Panc1 (cell line): ENCODE measurements around the gene PSMD13. TPM values are rescaled to one million over a fixed set of nuclear protein-coding genes. Genes with fewer than 3 reads are reported as not detected.

Experiments used
- ATAC-seq: fragments of 200-7000 bp; cut with Tn5 transposase; 2 replicates; pipeline ENCODE4 v1.9.1; 2020; ENCODE audit warnings: mild to moderate bottlenecking, moderate library complexity
- BruUV-seq: library from RNA; stranded (reverse); fragments of 400-500 nt; replicated peaks from 2 replicates; lab custom pipeline; 2021; lab: Mats Ljungman, UMichigan
- CTCF ChIA-PET: fragments of 300-600 bp; sonication (Branson Sonifier 250); formaldehyde crosslinking; loops from one replicate; lab custom pipeline; 2022; ENCODE audit warnings: antibody characterized with exemption; lab: Charles Lee
- POLR2A ChIA-PET: fragments of 300-600 bp; sonication (Branson Sonifier 250); formaldehyde crosslinking; loops from one replicate; lab custom pipeline; 2022; ENCODE audit warnings: antibody characterized with exemption; lab: Charles Lee
- DNase-seq: peaks from one replicate; pipeline ENCODE4 v3.0.0-alpha.2; 2010; ENCODE audit warnings: low read depth, low spot score
- H3K27ac ChIP-seq: 2 replicates; pipeline ENCODE4 v1.5.1; 2011; ENCODE audit warnings: mild to moderate bottlenecking, low read length, inconsistent platforms
- H3K27me3 ChIP-seq: fragments of 200-500 bp; sonication (Bioruptor generic); 2 replicates; pipeline ENCODE4 v1.6.0; 2014; ENCODE audit warnings: low read length, inconsistent platforms; ENCODE audit not compliant: control insufficient read depth, insufficient read depth
- H3K36me3 ChIP-seq: fragments of 200-500 bp; sonication (Bioruptor generic); 2 replicates; pipeline ENCODE4 v1.5.1; 2014; ENCODE audit warnings: inconsistent platforms, mild to moderate bottlenecking, low read length, moderate library complexity; ENCODE audit not compliant: control insufficient read depth, insufficient read depth
- H3K4me1 ChIP-seq: 2 replicates; pipeline ENCODE4 v1.5.1; 2011; ENCODE audit warnings: inconsistent platforms, mild to moderate bottlenecking, low read length, moderate library complexity; ENCODE audit not compliant: control insufficient read depth, insufficient read depth
- H3K4me3 ChIP-seq, 2 experiments: 2 replicates each; pipeline ENCODE4 v1.5.1; 2011 to 2012; ENCODE audit warnings: low read depth in 2 of 2, low read length in 2 of 2, mild to moderate bottlenecking in 2 of 2, inconsistent platforms in 1 of 2, moderate library complexity in 1 of 2
- H3K9me3 ChIP-seq: fragments of 200-500 bp; sonication (Bioruptor generic); 2 replicates; pipeline ENCODE4 v1.5.1; 2014; ENCODE audit warnings: low read depth, mild to moderate bottlenecking, inconsistent platforms, low read length, moderate library complexity; ENCODE audit not compliant: control insufficient read depth, insufficient read depth
- CTCF ChIP-seq: fragments of 450-650 bp; IDR thresholded peaks from 2 replicates; pipeline ENCODE4 v1.5.1; 2017; ENCODE audit warnings: mild to moderate bottlenecking
- POLR2AphosphoS5 ChIP-seq: IDR thresholded peaks from 2 replicates; pipeline ENCODE4 v1.6.1; 2012; ENCODE audit warnings: mild to moderate bottlenecking, low read depth, low read length, moderate library complexity
- REST ChIP-seq, 2 experiments: IDR thresholded peaks; 2 replicates each; pipeline ENCODE4 v1.6.1; 2011 to 2012; ENCODE audit warnings: low read depth in 2 of 2, control low read depth in 1 of 2, low read length in 1 of 2, mild to moderate bottlenecking in 1 of 2, moderate library complexity in 1 of 2; ENCODE audit not compliant: insufficient read depth in 1 of 2
- SIN3A ChIP-seq: IDR thresholded peaks from 2 replicates; pipeline ENCODE4 v1.6.1; 2012; ENCODE audit warnings: low read depth, mild to moderate bottlenecking, low read length, moderate library complexity, borderline replicate concordance; ENCODE audit not compliant: insufficient read depth
- TCF7L2 ChIP-seq: IDR thresholded peaks from 2 replicates; pipeline ENCODE4 v1.6.1; 2011; ENCODE audit warnings: mild to moderate bottlenecking, low read depth, low read length, inconsistent platforms
- in situ Hi-C: cut with HindIII; loops from 2 replicates; pipeline ENCODE4 v1.10.0; 2016; ENCODE audit warnings: low sequenced_read_pairs, low pct_unique_long_range_greater_than_20kb
- intact Hi-C: fragments of 100-400 bp; cut with micrococcal nuclease; formaldehyde crosslinking; loops from one replicate; pipeline ENCODE4 v1.10.0; 2022; ENCODE audit not compliant: unreplicated experiment
- total RNA-seq: library from RNA; stranded (reverse); gene quantifications from one replicate; pipeline ENCODE4 v1.2.1, GENCODE V29; 2021; ENCODE audit not compliant: unreplicated experiment

PSMD13 gene
- total RNA-seq, 1 experiment from 2014 or later, result 271 TPM

- TF ChIP-seq SIN3A, result no peak
- no peak for TF ChIP-seq POLR2AphosphoS5
- no peak for TF ChIP-seq TCF7L2
- TF ChIP-seq CTCF, result no peak
- no peak for TF ChIP-seq REST (IDR thresholded peaks at IDR 0.05; ENCODE audit: insufficient read depth in 1 of 2, low read depth in 2 of 2, low read length in 1 of 2)
- in situ Hi-C loops, result no loop called here
- ChIA-PET CTCF (no interaction called here), POLR2A (no interaction called here)
- H3K36me3 ChIP-seq, result peaks cover 1% of the 10 kb centered on the region; the same call in 1 of the 2 replicates
- no peaks in the 10 kb centered on the region for H3K9me3 ChIP-seq
- intact Hi-C loops, result no loop called here
- no peak overlapping the region for H3K27ac ChIP-seq
- no peak for DNase-seq
- BruUV-seq, result no TSS peak
- no peaks in the 10 kb centered on the region for H3K27me3 ChIP-seq
- ATAC-seq, result no peak
- no peak overlapping the region for H3K4me3 ChIP-seq
- peaks cover 12% of the 10 kb centered on the region for H3K4me1 ChIP-seq
These were observed 3.8 kb upstream of the PSMD13 start for GRCh38 chr11:232783-233565.

- peak overlapping the region; percentile 66 to 70 for H3K4me3 ChIP-seq
- DNase-seq, result no peak
- H3K27ac ChIP-seq, result peak overlapping the region; percentile 94
- no peaks in the 10 kb centered on the region for H3K27me3 ChIP-seq
- CTCF ChIA-PET, result interaction anchor here (1.7 kb wide), 1 partner anchor 19 kb away, joined by 3 read pairs; no protein-coding TSS in a partner anchor
- H3K36me3 ChIP-seq, result peaks cover 7% of the 10 kb centered on the region
- H3K4me1 ChIP-seq, result peaks cover 26% of the 10 kb centered on the region
- POLR2A ChIA-PET, result interaction anchor here (0.8 kb wide), 1 partner anchor 19 kb away, joined by 3 read pairs; no protein-coding TSS in a partner anchor
- ATAC-seq, result no peak
- TF ChIP-seq TCF7L2 (no peak), POLR2AphosphoS5 (no peak), CTCF (no peak)
- TSS peak; percentile 85 for BruUV-seq
- intact Hi-C loops, result no loop called here
- H3K9me3 ChIP-seq, result no peaks in the 10 kb centered on the region
- in situ Hi-C loops, result no loop called here
These were observed 1.6 kb upstream of the PSMD13 start for GRCh38 chr11:235180-235579.
